ENCODE measurements around the gene EYA2.
"Not testable (repeated sequence)": the region's sequence is repeated elsewhere in the genome, so short reads cannot be mapped to it uniquely, and the experiment has no call there.

The EYA2 gene

DNA sequence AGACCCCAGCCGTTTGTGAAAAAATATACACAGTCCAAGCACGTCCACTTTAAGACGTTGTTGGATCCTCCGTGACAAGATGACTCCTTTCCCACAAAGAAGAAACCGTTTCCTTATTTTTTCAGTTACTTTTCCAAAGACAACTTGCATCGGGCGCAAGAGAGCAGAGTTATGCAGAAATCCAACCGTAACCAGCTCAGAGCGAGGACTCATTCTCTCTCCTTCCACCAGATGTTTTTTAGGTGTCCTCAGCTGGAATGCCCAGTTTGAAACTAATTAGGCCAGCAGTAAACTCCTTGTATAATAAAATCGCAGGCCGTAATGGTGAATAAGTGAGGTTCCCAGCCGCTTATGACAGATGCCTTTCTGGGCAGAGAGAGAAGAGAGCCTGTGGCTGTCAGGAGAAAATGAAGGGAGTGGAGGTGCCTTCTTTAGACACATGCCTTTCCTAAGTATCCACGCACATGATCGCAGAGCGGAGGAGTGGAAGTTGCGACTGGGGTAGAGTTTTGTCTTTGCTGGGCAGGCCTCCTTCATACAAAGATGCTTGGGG, 2.8 kb downstream of the EYA2 start:
- no peak for DNase-seq

- no peak for DNase-seq
Measured at GRCh38 chr20:46898423-46898822, 3.8 kb downstream of the EYA2 start.

GRCh38 chr20:46899621-46900020, 5.0 kb downstream of the EYA2 start:
- no peak for DNase-seq

- no peak for DNase-seq
Measured at GRCh38 chr20:46900086-46900485, 5.4 kb downstream of the EYA2 start.

- DNase-seq, result no peak
Measured at GRCh38 chr20:46900826-46901225, 6.2 kb downstream of the EYA2 start.

DNA sequence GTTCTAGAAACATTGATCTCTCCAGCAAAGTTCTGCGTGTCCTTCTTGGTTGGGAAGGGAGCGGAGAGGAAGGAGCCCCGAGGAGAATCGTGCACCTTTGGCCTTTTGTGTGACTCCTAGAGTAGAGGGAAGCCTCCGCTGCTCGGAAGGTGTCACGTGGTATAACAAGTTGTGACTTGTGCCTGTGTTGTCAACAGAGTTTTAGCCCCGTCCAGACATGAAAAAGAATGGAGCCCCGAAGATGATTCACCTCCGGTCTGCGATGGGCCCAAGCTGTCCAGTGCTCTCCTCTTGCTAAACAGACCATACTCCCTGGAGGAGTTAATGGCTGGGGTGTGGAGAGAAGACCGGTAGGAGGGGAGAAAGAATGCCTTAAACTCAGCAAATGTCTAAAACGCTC, 7.0 kb downstream of the EYA2 start:
- DNase-seq, result no peak

DNA sequence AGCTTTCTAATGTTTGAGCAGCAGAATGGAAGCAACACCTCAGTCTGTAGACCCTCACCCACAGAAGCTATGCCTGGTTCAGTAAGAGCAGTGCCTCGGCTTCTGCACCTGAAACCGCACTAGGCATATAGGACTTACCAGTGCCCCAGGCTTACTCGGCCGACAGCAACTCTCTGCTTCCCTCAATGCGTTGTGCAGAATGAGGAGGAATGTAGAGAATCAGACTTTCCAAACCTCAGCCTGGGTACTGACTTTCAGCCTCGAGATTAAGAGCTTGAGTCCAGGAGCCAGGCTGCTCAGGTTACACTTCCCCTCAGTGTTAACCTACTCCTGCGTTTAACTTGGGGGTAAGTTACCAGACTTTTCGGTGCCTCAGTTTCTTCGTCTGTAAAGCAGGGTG, 8.6 kb downstream of the EYA2 start:
- DNase-seq, result no peak

- no peak for DNase-seq
Measured at GRCh38 chr20:46903937-46904336, 9.3 kb downstream of the EYA2 start.

- no peak for DNase-seq
Measured at GRCh38 chr20:46905364-46906125, 10.9 kb downstream of the EYA2 start.

GRCh38 chr20:46913329-46914044, 18.8 kb downstream of the EYA2 start:
- no peak for DNase-seq

GRCh38 chr20:46914789-46915379, 20.2 kb downstream of the EYA2 start:
- no peak for DNase-seq

- no peak for DNase-seq
Measured at GRCh38 chr20:46915575-46916257, 21.1 kb downstream of the EYA2 start.

DNA sequence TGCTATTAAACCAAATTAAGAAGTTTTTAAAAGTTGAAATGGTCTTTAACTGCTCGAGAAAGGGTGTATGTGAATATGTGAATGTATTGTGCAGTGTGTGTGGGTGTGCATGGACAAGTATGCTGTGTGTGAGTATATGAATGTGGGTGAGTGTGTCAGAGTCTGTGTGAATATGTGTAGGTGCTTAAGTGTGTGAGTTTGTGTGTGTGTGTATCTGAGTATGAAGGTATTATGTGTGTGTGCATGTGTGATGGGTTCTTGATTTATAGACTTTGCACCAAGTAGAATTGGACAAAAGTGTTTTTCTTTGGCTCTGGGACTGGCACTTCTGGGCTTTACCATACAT, 21.6 kb downstream of the EYA2 start:
- no peak for DNase-seq

DNA sequence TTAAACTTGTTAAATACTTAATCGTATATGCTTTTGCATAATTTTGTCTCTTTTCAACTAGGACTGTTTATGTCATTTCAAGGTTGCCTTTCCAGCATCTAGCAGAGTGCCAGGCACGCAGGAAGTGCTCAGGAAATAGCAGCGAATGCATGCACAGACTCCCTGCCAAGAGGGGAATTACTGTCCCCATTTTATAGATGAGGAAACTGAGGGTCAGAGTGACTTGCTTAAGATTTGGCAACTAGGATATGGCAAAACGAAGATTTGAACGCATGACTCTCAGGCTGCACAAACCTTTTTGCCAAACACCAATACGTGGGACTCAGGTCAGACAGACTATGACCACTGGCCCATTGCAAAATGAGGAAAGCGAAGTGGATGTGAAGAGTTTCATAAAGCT, 22.5 kb downstream of the EYA2 start:
- no peak for DNase-seq

DNA sequence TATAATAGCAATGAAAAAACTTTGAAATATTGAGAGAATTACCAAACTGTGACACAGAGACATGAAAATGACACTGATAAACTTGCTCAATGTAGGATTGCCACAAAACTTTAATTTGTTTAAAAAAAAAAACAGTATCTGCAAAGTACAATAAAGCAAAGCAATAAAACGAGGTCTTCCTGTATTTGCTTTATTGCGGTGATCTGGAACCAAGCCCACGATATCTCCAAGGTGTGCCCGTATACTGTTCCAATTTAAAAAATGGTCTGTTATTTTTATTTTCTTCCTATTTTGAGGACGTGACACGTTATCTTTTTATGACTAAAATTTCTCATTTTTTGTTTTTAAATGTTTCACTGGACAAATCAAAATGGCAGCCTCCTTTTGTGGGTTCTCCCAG, 25.5 kb downstream of the EYA2 start:
- DNase-seq, result no peak

DNA sequence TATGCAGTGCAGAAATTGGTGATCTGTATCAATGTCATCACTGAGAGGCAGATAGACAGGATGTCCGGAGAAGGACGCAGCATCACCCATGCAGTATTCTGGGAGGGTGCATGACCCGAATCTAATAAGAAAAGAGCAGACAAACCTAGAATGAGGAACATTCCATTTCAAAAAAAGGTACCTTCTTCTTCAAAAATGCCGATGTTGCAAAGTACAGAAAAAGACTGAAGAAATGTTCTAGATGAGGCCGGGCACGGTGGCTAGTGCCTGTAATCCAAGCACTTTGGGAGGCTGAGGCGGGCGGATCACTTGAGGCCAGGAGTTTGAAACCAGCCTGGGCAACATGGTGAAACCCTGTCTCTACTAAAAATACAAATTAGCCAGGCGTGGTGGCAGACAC, 28.2 kb downstream of the EYA2 start:
- DNase-seq, result not testable (repeated sequence)

DNA sequence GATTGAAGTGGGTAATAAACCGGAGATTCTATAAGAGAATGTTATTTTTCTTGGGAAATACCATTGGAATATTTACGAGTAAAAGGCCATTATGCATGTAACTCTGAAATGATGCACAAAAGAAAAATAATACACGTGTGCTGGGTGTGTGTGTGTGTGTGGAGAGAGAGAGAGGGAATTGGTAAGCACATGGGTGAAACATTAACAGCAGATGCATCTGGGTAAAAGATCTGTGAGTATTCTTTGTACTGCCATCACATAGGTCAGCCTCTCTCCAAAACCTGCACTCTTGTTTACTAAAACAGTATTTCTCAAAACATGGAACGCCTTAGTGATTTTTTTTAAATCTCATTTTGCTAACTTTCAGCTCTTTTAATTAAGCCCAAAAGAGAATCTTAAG, 28.9 kb downstream of the EYA2 start:
- no peak for DNase-seq

DNA sequence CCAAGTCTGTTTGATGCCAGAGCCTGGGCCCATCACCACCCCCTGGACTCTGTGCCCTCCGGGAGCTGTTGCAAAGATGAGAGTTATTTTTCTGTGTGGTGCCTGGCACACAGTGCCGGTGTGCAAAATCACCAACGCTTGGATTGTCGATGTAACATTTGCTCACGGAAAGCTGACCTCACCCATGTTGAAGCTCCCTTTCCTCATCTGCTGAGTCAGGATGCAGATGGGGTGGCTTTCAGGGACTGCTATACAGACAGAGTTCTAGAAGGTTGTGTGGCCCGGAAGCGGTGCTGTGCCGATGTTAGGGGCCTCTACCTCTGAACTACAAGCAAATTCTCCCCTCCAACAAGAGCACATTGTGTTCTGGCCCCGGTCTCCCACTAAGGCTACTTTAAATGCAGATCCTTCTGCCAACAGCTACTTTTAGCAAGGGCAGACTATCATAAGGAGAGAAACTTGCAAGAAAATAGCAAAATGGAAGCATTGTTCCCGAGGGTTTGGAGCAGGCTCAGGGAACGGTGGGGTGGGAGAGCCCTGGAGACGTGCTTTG, 34.0 kb downstream of the EYA2 start:
- no peak for DNase-seq

DNA sequence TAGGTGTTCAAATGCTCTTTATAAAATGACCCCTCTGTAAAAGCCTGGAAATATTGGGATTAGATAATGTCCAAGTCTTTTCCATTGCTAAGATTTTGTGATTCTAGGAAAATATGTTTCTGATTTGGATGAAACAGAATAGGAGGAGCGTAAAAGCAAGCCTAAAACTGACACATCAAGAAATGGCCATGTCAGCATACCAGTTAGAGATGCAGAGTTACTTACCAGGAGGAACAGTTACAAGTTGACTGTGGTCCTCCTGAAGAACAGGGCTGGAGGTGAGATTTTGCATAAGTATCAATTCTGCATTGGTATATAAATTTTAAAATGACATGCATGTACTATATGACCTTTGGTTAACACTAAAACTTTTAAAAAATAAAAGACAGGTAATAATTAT, 35.3 kb downstream of the EYA2 start:
- no peak for DNase-seq

GRCh38 chr20:46930640-46931339, 36.1 kb downstream of the EYA2 start:
- DNase-seq, result no peak

- no peak for DNase-seq
Measured at GRCh38 chr20:46931699-46932098, 37.1 kb downstream of the EYA2 start.

DNA sequence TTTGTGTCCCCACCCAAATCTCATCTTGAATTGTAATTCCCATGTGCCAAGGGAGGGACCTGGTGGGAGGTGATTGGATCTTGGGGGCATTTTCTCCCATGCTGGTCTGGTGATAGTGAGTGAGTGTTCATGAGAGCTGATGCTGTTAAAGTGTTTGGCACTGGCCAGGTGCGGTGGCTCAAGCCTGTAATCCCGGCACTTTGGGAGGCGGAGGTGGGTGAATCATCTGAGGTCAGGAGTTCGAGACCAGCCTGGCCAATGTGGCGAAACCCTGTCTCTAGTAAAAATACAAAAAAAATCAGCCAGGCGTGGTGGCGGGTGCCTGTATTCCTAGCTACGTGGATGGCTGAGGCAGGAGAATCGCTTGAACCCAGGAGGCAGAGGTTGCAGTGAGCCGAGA, 37.8 kb downstream of the EYA2 start:
- DNase-seq, result not testable (repeated sequence)

GRCh38 chr20:46933150-46933549, 38.5 kb downstream of the EYA2 start:
- DNase-seq, result no peak

All from stimulated activated CD4-positive, alpha-beta T cell treated with anti-CD3 and anti-CD28 coated beads, Interleukin-12 subunit alpha, Interleukin-12 subunit beta, amount 100 ng/mL, for 4 hours (primary cell).